ENCODE data around the gene IGSF21. TPM values are rescaled to one million over a fixed set of nuclear protein-coding genes. Genes with fewer than 3 reads are reported as not detected.

The IGSF21 gene
- total RNA-seq, 1 experiment from 2014 or later = not detected

DNA sequence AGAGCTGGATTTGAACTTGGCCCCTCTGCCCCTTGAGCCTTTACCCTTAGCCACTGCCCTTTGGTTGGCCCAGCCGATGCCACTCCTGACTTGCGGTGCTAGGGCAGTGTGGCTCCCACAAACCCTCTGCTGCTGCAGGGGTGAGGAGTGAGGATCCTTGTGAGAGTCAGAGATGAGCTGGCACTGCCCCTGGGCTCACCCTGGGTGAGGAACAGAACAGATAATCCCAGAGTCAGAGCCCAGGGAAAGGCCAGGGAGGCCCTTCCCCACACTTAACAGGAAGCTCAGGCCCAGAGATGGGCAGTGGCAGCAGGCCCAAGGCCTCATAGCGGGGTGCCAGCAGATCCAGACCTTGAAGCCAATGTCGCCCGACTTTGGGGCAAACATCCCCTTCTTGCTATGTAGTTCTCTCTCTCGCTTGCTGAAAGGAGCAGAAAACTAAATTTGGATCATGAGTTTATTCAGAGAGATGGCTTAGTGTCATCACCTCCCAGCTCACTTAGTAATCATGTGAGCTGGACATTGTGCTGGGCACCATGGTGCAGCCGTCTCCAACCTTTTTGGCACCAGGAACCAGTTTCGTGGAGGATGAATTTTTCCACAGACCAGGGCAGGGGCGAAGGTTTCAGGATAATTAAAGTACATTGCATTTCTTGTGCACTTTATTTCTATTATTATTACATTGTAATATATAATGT is 81.4 kb downstream of the IGSF21 start:
- Mint-ChIP-seq H3K4me3 (ENCODE audit: unreplicated experiment) (no peak overlapping the region), H3K36me3 (ENCODE audit: insufficient read depth, unreplicated experiment) (no peaks in the 10 kb centered on the region), H3K27me3 (ENCODE audit: insufficient read depth, unreplicated experiment) (peaks cover 40% of the 10 kb centered on the region), H3K4me1 (ENCODE audit: insufficient read depth, unreplicated experiment) (no peaks in the 10 kb centered on the region), H3K27ac (ENCODE audit: low read depth, unreplicated experiment) (no peak overlapping the region), H3K9me3 (ENCODE audit: unreplicated experiment) (no peaks in the 10 kb centered on the region)
- TF ChIP-seq, protein P1, sequence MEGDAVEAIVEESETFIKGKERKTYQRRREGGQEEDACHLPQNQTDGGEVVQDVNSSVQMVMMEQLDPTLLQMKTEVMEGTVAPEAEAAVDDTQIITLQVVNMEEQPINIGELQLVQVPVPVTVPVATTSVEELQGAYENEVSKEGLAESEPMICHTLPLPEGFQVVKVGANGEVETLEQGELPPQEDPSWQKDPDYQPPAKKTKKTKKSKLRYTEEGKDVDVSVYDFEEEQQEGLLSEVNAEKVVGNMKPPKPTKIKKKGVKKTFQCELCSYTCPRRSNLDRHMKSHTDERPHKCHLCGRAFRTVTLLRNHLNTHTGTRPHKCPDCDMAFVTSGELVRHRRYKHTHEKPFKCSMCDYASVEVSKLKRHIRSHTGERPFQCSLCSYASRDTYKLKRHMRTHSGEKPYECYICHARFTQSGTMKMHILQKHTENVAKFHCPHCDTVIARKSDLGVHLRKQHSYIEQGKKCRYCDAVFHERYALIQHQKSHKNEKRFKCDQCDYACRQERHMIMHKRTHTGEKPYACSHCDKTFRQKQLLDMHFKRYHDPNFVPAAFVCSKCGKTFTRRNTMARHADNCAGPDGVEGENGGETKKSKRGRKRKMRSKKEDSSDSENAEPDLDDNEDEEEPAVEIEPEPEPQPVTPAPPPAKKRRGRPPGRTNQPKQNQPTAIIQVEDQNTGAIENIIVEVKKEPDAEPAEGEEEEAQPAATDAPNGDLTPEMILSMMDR (IDR thresholded peaks at IDR 0.05; ENCODE audit: unreplicated experiment) = no peak
- CTCF ChIA-PET = interaction anchor here (0.6 kb wide), 1 partner anchor 501 kb away, joined by 3 read pairs; no protein-coding TSS in a partner anchor
- intact Hi-C loops (cut with micrococcal nuclease) = no loop called here
- no TSS peak for BruUV-seq (replicated peaks)
- no peak for DNase-seq (ENCODE audit: unreplicated experiment)
- POLR2A ChIA-PET = interaction anchor here (0.6 kb wide), 1 partner anchor 1099 kb away, joined by 3 read pairs; no protein-coding TSS in a partner anchor

DNA sequence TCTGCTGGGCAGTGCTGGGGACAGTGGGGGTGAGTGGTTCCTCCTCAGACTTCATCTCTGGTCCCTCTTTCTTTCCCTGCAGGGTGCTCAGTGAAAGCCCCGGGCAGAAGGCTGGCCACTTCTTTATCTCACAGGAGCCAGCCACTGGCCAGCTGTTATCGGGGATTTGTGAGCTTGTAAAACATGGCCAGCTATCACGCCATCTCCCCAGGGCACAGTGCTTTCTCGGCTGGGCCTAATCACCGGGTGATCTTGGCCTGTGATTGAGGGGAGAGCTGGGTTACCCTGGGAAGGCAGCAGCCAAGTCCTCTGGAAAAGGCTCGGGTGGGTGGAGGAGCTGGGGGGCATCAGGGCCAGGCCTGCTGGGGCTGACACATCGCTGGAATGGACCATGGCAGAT is 83.0 kb downstream of the IGSF21 start:
- Mint-ChIP-seq H3K4me3 (ENCODE audit: unreplicated experiment) (no peak overlapping the region), H3K4me1 (ENCODE audit: insufficient read depth, unreplicated experiment) (no peaks in the 10 kb centered on the region), H3K27me3 (ENCODE audit: insufficient read depth, unreplicated experiment) (peaks cover 46% of the 10 kb centered on the region), H3K36me3 (ENCODE audit: insufficient read depth, unreplicated experiment) (no peaks in the 10 kb centered on the region), H3K9me3 (ENCODE audit: unreplicated experiment) (no peaks in the 10 kb centered on the region), H3K27ac (ENCODE audit: low read depth, unreplicated experiment) (no peak overlapping the region)
- ChIA-PET POLR2A (no interaction called here), CTCF (no interaction called here)
- no TSS peak for BruUV-seq (replicated peaks)
- TF ChIP-seq, protein P1 (IDR thresholded peaks at IDR 0.05; ENCODE audit: unreplicated experiment) = no peak
- no peak for DNase-seq (ENCODE audit: unreplicated experiment)
- intact Hi-C loops (cut with micrococcal nuclease) = no loop called here

GRCh38 chr1:18191037-18191436 is 83.4 kb downstream of the IGSF21 start:
- Mint-ChIP-seq H3K27ac (ENCODE audit: low read depth, unreplicated experiment) (no peak overlapping the region), H3K9me3 (ENCODE audit: unreplicated experiment) (no peaks in the 10 kb centered on the region), H3K36me3 (ENCODE audit: insufficient read depth, unreplicated experiment) (no peaks in the 10 kb centered on the region), H3K4me1 (ENCODE audit: insufficient read depth, unreplicated experiment) (no peaks in the 10 kb centered on the region), H3K27me3 (ENCODE audit: insufficient read depth, unreplicated experiment) (peaks cover 46% of the 10 kb centered on the region), H3K4me3 (ENCODE audit: unreplicated experiment) (no peak overlapping the region)
- TF ChIP-seq, protein P1 (IDR thresholded peaks at IDR 0.05; ENCODE audit: unreplicated experiment) = no peak
- CTCF ChIA-PET = no interaction called here
- no peak for DNase-seq (ENCODE audit: unreplicated experiment)
- POLR2A ChIA-PET = no interaction called here
- intact Hi-C loops (cut with micrococcal nuclease) = no loop called here
- no TSS peak for BruUV-seq (replicated peaks)

DNA sequence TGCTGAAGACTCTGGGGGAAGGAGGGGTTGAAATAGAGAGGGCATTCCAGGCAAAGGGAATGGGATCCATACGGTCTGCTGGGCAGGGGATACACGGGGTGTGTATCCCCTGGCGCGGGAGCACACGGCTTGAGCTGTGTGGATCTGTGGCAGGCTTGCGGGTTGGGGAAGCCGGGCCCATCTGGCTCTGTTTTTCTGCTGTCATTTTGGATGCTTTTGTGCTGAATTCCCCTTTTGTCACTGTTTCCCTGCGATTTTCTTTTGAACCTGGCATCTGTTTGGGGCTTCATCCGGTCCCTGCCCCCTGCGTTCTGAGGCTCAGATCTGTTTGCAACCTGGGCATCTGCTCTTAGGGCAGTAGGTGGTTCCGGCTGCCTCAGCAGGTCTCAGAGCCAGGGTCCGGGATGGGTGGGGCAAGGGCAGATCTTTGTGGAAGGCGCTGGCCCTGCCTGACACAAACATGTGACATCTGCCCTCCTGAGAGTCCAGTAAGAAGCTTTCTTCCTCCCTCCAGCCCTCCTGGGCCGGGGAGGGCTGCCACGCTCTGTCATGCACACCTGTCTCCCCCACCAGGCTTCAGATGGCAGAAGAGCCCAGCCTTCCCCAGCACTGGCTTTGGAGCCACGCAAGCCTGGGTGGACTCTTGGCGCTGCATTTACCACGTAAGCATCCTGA is 84.0 kb downstream of the IGSF21 start:
- Mint-ChIP-seq H3K4me1 (ENCODE audit: insufficient read depth, unreplicated experiment) (no peaks in the 10 kb centered on the region), H3K27me3 (ENCODE audit: insufficient read depth, unreplicated experiment) (peaks cover 44% of the 10 kb centered on the region), H3K27ac (ENCODE audit: low read depth, unreplicated experiment) (no peak overlapping the region), H3K9me3 (ENCODE audit: unreplicated experiment) (no peaks in the 10 kb centered on the region), H3K4me3 (ENCODE audit: unreplicated experiment) (no peak overlapping the region), H3K36me3 (ENCODE audit: insufficient read depth, unreplicated experiment) (no peaks in the 10 kb centered on the region)
- POLR2A ChIA-PET = no interaction called here
- DNase-seq (ENCODE audit: unreplicated experiment) = no peak
- TF ChIP-seq, protein P1 (IDR thresholded peaks at IDR 0.05; ENCODE audit: unreplicated experiment) = no peak
- CTCF ChIA-PET = no interaction called here
- no TSS peak for BruUV-seq (replicated peaks)
- intact Hi-C loops (cut with micrococcal nuclease) = no loop called here
